GM18505 (cell line): Measurements from ENCODE around the gene ZNF674.
A peak's percentile ranks its signal among the peaks of the same experiment; 100 is the strongest.

Source experiments
- ATAC-seq: cut with Tn5 transposase; IDR thresholded peaks from one replicate; pipeline ENCODE4 v1.9.1; 2021; ENCODE audit not compliant: unreplicated experiment
- POLR2A ChIP-seq: IDR thresholded peaks from 4 replicates; pipeline ENCODE4 v1.6.1; 2011; ENCODE audit warnings: borderline replicate concordance; ENCODE audit not compliant: insufficient read depth, insufficient read length; ENCODE audit errors: extremely low read depth

The ZNF674 gene

DNA sequence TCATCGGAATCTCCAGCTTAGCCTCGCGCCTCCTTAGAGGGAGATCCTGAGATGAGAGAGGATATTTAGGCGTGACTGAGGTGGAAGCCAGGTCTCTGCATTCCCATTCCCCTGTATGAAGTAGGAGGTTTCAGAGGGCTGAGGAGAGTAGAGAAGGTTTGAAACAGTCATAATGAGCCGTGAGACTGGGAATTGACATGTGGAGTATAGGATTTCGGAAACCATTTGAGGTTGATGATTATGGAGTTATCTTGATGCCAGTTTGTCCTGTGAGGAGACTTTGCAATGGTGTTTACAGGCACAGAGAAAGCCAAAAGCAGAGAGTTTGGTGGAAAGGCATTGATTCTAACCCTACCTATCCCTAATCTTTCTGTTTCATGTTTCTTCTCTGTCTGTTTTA is 30.4 kb upstream of the ZNF674 start:
- TF ChIP-seq POLR2A: no peak
- no peak for ATAC-seq

DNA sequence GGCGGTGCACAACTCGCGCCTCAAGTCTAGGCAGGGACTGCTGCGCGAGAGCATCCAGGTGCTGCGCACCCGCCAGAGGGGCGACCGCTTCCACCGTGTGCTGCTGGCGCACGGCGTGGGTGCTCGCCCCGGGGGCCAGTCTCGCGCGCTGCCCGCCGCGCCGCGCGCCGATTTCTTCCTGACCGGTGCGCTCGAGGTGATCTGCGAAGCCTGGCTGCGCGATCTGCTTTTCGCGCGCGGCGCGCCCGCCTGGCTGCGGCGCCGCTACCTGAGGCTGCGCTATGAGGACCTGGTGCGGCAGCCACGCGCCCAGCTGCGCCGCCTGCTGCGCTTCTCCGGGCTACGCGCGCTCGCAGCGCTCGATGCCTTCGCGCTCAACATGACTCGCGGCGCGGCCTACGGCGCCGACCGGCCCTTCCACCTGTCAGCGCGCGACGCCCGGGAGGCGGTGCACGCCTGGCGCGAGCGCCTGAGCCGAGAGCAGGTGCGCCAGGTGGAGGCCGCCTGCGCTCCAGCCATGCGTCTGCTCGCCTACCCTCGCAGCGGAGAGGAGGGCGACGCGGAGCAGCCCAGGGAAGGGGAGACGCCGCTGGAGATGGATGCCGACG is 29.7 kb upstream of the ZNF674 start:
- no peak for TF ChIP-seq POLR2A
- ATAC-seq: peak; percentile 14

DNA sequence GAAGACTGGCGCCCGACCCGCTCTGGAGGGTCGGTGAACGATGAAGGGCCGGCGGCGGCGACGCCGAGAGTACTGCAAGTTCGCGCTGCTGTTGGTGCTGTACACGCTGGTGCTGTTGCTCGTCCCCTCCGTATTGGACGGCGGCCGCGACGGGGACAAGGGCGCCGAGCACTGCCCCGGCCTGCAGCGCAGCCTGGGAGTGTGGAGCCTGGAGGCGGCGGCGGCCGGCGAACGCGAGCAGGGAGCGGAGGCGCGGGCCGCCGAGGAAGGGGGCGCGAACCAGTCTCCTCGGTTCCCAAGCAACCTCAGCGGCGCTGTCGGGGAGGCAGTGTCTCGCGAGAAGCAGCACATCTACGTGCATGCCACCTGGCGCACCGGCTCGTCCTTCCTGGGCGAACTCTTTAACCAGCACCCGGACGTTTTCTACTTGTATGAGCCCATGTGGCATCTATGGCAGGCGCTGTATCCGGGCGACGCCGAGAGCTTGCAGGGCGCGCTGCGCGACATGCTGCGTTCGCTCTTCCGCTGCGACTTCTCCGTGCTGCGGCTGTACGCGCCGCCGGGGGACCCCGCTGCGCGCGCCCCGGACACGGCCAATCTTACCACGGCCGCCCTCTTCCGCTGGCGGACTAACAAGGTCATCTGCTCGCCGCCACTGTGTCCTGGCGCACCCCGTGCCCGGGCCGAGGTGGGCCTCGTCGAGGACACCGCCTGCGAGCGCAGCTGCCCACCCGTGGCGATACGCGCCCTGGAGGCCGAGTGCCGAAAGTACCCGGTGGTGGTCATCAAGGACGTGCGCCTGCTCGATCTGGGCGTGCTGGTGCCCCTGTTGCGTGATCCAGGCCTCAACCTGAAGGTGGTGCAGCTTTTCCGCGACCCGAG is 28.9 kb upstream of the ZNF674 start:
- peak; percentile 29 for ATAC-seq
- TF ChIP-seq POLR2A: no peak

DNA sequence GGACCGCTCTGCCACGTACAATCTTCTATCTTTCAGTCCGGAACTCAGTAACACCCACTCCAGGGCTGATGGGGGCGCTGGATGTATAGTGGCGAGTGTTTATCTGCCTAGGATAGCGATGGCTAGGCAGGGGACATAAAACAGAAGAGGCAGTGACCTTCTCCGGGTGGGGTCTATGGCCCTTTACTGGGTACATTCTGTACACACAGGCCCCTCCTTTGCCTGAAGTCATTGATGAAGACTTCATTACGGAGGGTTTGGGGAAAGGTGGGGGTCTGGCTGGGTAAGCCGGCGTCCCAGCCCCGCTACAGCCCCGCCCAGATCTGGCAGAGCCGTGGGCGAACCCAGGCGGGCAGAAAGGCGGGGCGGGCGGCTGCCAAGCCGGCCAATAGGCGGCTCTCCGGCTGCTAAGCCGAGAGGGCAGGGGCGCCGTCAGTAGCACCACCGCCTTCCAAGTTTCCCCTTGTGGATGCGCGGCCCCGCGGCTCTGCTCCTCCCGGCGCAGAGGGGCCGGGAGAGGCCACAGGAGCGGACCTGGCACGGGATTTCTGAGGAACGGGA is 28.2 kb upstream of the ZNF674 start, which contains the start of gene CHST7:
CHST7 (plus strand) TSS at position 435 of the 561 bp plus-strand sequence. CDS start 167 bp downstream, outside the sequence.
- peak; percentile 41 for TF ChIP-seq POLR2A

DNA sequence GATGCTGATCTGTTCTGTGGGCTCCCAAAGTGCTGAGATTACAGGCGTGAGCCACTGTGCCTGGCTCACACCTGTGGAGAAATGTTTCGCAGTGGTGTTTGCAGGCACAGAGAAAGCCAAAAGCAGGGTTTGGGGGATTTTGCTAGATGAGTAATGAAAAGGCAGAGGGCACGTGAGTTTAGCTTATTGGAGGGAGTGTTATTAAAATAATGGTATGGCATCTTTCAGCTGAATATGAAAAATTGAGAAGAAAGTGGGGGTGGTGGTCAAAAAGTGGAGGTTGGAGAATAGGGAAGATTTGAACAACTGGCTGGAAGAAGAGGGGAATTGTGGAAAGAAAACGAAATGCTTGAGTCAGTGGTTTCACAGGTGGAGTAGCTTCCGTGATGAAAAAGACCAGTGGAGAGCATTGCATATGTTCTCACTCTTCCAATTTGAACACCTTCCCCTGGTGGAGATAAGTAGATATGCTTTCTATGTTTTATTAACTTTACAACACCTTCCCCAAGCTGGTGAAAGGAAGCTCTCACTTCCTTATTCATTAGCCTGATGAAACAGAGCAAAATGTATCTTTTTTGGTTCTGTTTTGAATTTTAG is 27.2 kb upstream of the ZNF674 start:
- ATAC-seq: peak; percentile 37
- TF ChIP-seq POLR2A: no peak

More for the DNA sequence above, 28.2 kb upstream of the ZNF674 start, which contains the start of gene CHST7:
- ATAC-seq: peak; percentile 45

DNA sequence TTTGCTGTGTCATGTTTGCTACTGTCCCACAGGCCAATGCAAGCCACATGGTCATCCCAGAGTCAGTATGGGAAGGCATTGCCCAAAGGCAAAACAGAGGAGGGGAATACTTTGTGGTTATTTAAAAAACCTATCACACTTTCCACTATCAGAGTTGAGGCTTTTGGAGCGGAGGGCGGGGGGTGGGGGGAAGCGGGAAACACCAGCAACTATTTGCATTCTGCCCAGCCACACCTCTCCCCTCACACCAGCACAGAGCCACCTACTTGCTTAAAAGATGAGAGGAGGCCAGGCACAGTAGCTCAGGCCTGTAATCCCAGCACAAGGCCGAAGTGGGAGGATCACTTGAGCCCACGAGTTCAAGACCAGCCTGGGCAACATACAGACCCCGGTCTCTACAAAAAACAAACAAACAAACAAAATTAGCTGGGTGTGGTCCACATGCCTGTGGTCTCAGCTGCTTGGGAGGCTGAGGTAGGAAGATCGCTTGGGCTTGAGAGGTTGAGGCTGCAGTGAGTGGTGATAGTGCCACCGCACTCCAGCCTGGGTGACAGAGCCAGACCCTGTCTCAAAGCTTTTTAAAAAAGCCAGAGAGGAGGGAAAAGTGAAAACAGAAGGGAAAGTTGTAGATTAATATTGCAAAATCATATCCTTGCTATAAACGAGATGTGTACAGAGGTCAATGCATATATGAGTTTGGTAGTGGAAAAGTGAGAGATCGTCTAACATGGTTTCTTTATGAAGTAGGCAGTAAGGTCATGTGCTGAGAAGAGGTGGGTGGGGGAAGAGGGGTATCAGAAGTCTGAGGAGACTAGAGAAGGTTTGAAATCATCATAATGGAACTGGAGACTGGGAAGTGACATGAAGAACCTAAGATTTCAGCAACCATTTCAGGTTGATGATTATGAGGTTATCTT is 26.5 kb upstream of the ZNF674 start:
- no peak for ATAC-seq
- TF ChIP-seq POLR2A: peak; percentile 50

DNA sequence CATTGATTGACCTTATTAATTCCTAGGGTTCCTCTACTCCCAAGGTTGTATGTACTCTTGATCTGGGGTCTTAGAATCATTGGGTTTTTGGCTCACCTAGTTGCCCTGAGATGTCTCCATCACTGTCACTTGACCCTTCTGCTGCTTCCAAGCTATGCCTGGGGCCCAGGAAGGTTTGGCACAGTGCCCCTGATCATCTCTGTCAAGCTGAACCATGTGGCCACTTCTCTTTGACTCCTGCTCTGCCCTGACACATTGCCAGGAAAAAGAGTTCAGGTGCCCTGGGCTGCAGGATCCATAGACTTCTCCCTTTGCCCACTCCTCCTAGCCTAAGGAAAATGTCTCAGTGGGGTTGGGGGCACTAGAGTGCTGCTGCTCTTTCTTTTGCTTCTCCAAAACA is 24.4 kb upstream of the ZNF674 start:
- TF ChIP-seq POLR2A: no peak
- no peak for ATAC-seq

DNA sequence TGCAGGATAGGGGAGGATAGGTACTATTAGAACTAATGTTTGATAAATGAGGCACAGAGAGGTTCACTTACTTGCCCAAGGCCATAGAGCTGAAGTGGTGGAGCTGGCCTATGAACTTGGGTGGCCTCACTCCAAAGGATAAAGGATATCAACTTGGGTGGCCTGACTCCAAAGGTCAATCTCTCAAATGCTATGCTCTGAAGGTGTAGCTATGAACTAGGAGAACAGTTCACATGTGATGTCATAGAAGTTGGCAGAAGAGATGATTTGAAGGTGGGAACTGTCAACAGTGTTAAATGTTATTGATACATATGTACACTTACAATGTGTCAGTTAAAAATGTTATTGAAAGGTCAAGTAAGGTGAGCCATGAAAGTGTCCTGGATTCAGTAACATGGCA is 22.2 kb upstream of the ZNF674 start:
- ATAC-seq: no peak
- TF ChIP-seq POLR2A: no peak

DNA sequence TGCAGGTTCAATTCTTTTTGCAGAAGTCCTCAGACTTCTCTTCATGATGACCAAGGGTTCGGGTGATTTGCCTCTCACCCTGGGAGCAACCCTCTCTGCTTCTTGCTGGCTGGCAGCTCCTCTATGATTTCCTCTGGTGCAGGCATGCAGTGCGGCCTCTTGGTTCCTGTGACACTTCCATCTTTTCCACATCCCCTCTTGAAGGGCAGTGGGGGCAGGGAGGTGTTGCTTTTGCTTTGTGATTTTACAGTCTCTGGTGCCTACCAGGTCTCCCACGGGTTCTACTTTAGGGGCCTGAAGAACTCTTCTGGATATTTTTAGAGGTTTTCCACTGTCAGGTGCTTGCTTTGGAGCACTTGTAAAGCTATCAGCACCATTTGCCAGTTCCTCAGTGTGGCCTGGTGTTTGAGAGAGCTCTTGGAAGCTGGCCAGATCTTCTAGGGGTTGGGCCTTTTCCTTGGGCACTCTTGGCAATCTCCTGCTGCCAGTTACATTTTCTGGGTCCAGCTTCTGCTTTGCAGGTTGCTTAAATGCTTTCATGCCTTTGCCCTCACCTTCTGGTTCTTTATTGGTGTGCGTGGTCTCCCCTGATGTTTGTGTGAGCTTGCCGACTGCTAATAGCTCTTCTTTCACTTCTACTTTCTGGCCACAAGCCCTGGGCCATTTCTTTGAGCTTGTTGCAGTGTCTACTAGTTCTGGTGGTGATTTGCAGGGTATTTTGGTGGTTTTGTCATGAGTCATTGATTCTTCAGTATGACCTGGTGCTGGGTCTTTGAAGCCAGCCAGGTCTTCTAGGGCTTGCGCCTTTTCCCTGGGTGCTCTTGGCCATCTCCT is 16.8 kb upstream of the ZNF674 start:
- no peak for TF ChIP-seq POLR2A
- peak; percentile 97 for ATAC-seq

DNA sequence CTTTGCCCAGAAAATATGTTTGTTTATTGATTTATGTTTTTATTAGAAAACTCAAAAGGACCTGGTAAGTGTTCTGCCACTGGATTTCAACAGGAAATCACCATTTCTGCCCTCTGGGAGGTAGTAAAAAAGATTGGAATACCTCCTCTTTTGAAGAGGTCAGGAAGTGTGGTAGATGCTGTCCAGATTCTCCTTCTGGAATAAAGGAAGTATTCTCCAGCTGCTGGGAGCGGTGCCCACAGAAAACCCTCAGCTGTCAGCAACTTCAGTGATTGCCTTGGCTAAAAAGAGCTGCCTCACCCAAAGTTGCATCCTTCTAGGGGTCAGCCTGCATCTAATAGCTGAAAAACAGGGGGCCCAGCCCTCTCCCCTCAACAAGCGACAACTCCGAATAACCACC is 13.8 kb upstream of the ZNF674 start:
- no peak for ATAC-seq
- TF ChIP-seq POLR2A: no peak

DNA sequence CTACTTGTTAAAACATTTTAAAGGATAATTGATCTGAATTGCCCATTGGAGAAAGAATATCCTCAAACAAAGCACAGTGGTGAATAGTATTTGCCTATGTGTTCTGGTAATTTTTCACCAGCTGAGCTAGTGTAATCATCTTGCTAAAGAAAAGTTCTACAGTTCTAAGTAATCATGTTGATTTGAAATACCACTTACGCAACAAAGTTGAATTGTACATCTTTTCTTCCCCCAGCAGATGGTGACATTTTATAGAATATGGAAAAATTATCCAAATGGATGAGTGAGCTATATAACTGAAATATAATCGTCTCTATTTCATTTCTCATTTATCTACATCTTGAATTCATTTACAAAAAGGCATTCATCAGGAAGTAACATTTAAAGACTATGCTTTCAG is 9.7 kb upstream of the ZNF674 start:
- TF ChIP-seq POLR2A: no peak

DNA sequence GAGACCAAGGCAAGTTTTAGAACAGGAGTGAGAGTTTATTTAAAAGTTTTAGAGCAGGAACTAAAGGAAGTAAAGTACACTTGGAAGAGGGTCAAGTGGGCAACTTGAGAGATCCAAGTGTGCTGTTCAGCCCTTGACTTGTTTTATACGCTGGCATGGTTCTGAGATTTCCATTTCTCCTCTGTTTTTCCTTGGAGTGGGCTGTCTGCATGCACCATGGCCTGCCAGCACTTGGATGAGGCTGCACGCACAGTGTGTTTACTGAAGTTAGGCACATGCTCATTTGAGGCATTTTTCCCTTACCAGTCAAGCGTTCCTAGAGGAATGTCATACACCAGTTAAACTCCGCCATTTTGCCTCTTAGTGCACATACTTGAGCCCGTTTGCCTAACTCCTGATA is 8.7 kb upstream of the ZNF674 start:
- no peak for ATAC-seq
- no peak for TF ChIP-seq POLR2A

More for the DNA sequence above, 9.7 kb upstream of the ZNF674 start:
- ATAC-seq: no peak
